A673 (cell line): Measurements from ENCODE around the gene GPC6. TPM values are rescaled to one million over a fixed set of nuclear protein-coding genes. Genes with fewer than 3 reads are reported as not detected.
A peak's percentile ranks its signal among the peaks of the same experiment; 100 is the strongest.

ENCODE experiments used
- BruUV-seq: library from RNA; stranded (reverse); fragments of 400-500 nt; replicated peaks from 2 replicates; lab custom pipeline; 2021; lab: Mats Ljungman, UMichigan
- CTCF ChIA-PET: fragments of 300-600 bp; sonication (Branson Sonifier 250); formaldehyde crosslinking; loops from one replicate; lab custom pipeline; 2022; ENCODE audit warnings: antibody characterized with exemption; lab: Charles Lee
- POLR2A ChIA-PET: fragments of 300-600 bp; sonication (Branson Sonifier 250); formaldehyde crosslinking; loops from one replicate; lab custom pipeline; 2022; ENCODE audit warnings: antibody characterized with exemption; ENCODE audit not compliant: low non-redundant PET; lab: Charles Lee
- DNase-seq: peaks from one replicate; pipeline ENCODE4 v3.0.0-alpha.2; 2015; ENCODE audit warnings: low spot score
- H3K27ac ChIP-seq: fragments of 200-600 bp; sonication (generic); 2 replicates; pipeline ENCODE4 v1.5.1; 2016; ENCODE audit warnings: mixed run types, low read depth, mild to moderate bottlenecking, mixed read lengths, antibody characterized with exemption, low read length; ENCODE audit not compliant: poor library complexity, severe bottlenecking
- H3K27me3 ChIP-seq: fragments of 200-600 bp; sonication (generic); replicated peaks from 2 replicates; pipeline ENCODE4 v1.6.1; 2017; ENCODE audit warnings: mixed run types, low read depth, mild to moderate bottlenecking, mixed read lengths, antibody characterized with exemption, low read length; ENCODE audit not compliant: insufficient read depth, poor library complexity
- H3K36me3 ChIP-seq: fragments of 200-600 bp; sonication (generic); 2 replicates; pipeline ENCODE4 v1.6.1; 2016; ENCODE audit warnings: mixed run types, mild to moderate bottlenecking, mixed read lengths, antibody characterized with exemption, low read length; ENCODE audit not compliant: insufficient read depth, poor library complexity, severe bottlenecking
- H3K4me1 ChIP-seq: fragments of 200-600 bp; sonication (generic); 2 replicates; pipeline ENCODE4 v1.6.1; 2017; ENCODE audit warnings: mixed run types, mild to moderate bottlenecking, mixed read lengths, antibody characterized with exemption, low read length; ENCODE audit not compliant: insufficient read depth, poor library complexity, severe bottlenecking
- H3K4me3 ChIP-seq: fragments of 200-600 bp; sonication (generic); 2 replicates; pipeline ENCODE4 v1.5.1; 2016; ENCODE audit warnings: low read depth, mixed run types, mild to moderate bottlenecking, mixed read lengths, low read length; ENCODE audit not compliant: poor library complexity, severe bottlenecking
- H3K9me3 ChIP-seq: fragments of 200-600 bp; sonication (generic); 2 replicates; pipeline ENCODE4 v1.6.1; 2016; ENCODE audit warnings: mixed run types, low read depth, mild to moderate bottlenecking, mixed read lengths, antibody characterized with exemption, low read length; ENCODE audit not compliant: poor library complexity, severe bottlenecking
- CTCF ChIP-seq: fragments of 300-800, 200-600 bp; sonication (generic); conservative IDR thresholded peaks from 2 replicates; pipeline ENCODE4 v1.5.1; 2017; ENCODE audit warnings: low read depth, mild to moderate bottlenecking, antibody characterized with exemption, low read length, moderate library complexity, mixed read lengths
- EZH2 ChIP-seq: fragments of 200-600 bp; sonication (generic); IDR thresholded peaks from 2 replicates; pipeline ENCODE4 v1.6.1; 2017; ENCODE audit warnings: borderline replicate concordance, low read depth, mild to moderate bottlenecking, mixed read lengths, antibody characterized with exemption, low read length; ENCODE audit not compliant: poor library complexity, severe bottlenecking
- intact Hi-C: fragments of 100-400 bp; cut with micrococcal nuclease; formaldehyde crosslinking; loops from one replicate; pipeline ENCODE4 v1.10.0; 2022; ENCODE audit not compliant: unreplicated experiment
- total RNA-seq: library from RNA; stranded (reverse); gene quantifications from 2 replicates; pipeline ENCODE4 v1.2.3, GENCODE V29; 2021

Gene GPC6
- total RNA-seq, 1 experiment from 2014 or later: 23.3 TPM

GRCh38 chr13:94217370-94217769, 990.8 kb downstream of the GPC6 start:
- H3K27ac ChIP-seq: peak overlapping the region; percentile 16
- intact Hi-C loops: no loop called here
- ChIA-PET POLR2A (no interaction called here), CTCF (no interaction called here)
- H3K4me1 ChIP-seq: peaks cover 19% of the 10 kb centered on the region
- H3K4me3 ChIP-seq: no peak overlapping the region
- DNase-seq: peak; percentile 85
- H3K27me3 ChIP-seq: no peaks in the 10 kb centered on the region
- BruUV-seq: no TSS peak
- no peaks in the 10 kb centered on the region for H3K9me3 ChIP-seq
- TF ChIP-seq CTCF (no peak), EZH2 (no peak)
- H3K36me3 ChIP-seq: no peaks in the 10 kb centered on the region

- H3K9me3 ChIP-seq: no peaks in the 10 kb centered on the region
- BruUV-seq: no TSS peak
- CTCF ChIA-PET: no interaction called here
- DNase-seq: no peak
- POLR2A ChIA-PET: no interaction called here
- TF ChIP-seq EZH2: no peak
- TF ChIP-seq CTCF: no peak
- H3K27ac ChIP-seq: no peak overlapping the region
- H3K27me3 ChIP-seq: no peaks in the 10 kb centered on the region
- intact Hi-C loops: no loop called here
- H3K36me3 ChIP-seq: no peaks in the 10 kb centered on the region
- H3K4me3 ChIP-seq: no peak overlapping the region
- peaks cover 19% of the 10 kb centered on the region for H3K4me1 ChIP-seq
Observed at GRCh38 chr13:94218537-94218936, 991.9 kb downstream of the GPC6 start.

- Histone ChIP-seq H3K36me3 (no peaks in the 10 kb centered on the region), H3K27me3 (no peaks in the 10 kb centered on the region), H3K9me3 (no peaks in the 10 kb centered on the region), H3K4me3 (no peak overlapping the region), H3K4me1 (peaks cover 19% of the 10 kb centered on the region), H3K27ac (no peak overlapping the region)
- CTCF ChIA-PET: no interaction called here
- no peak for DNase-seq
- no peak for TF ChIP-seq EZH2
- no TSS peak for BruUV-seq
- POLR2A ChIA-PET: no interaction called here
- intact Hi-C loops: no loop called here
Observed at GRCh38 chr13:94218951-94219350, 992.3 kb downstream of the GPC6 start.

- DNase-seq: no peak
- TF ChIP-seq CTCF (no peak), EZH2 (no peak)
- CTCF ChIA-PET: no interaction called here
- Histone ChIP-seq H3K4me1 (peaks cover 5% of the 10 kb centered on the region), H3K9me3 (no peaks in the 10 kb centered on the region), H3K4me3 (no peak overlapping the region), H3K36me3 (no peaks in the 10 kb centered on the region), H3K27me3 (no peaks in the 10 kb centered on the region), H3K27ac (no peak overlapping the region)
- no TSS peak for BruUV-seq
- intact Hi-C loops: no loop called here
- POLR2A ChIA-PET: no interaction called here
Observed at GRCh38 chr13:94224670-94225069, 998.1 kb downstream of the GPC6 start.
